Measurements from ENCODE around the gene HLA-A.
"Not testable (repeated sequence)": the region's sequence is repeated elsewhere in the genome, so short reads cannot be mapped to it uniquely, and the experiment has no call there.

HLA-A gene

GRCh38 chr6:29959467-29959866 lies 17.1 kb downstream of the HLA-A start:
- DNase-seq (ENCODE audit: low spot score) (no peak), FAIRE-seq (no peak)

DNA sequence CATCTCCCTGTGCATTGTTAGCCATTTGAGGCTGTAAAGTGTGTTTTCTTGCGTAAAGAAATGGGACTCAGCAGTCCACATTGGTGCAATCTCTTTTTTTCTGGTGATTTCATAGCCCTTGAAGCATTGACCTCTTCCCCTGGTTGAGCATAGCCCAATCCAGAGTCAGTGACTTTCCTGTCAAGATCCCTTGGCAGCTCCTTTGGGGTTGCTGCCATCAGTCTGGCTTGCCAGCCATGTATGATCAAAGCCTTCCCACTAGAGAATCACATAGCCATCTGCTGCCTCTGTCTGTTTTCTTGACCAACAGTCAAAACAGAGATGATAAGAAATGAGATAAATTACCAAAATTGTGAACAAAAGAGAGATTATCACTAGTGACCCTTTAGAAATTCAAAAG lies 19.6 kb downstream of the HLA-A start:
- FAIRE-seq (no peak), DNase-seq (ENCODE audit: low spot score) (no peak)

GRCh38 chr6:29963697-29964096 lies 21.4 kb downstream of the HLA-A start:
- not testable (repeated sequence) for DNase-seq (ENCODE audit: low spot score); FAIRE-seq

DNA sequence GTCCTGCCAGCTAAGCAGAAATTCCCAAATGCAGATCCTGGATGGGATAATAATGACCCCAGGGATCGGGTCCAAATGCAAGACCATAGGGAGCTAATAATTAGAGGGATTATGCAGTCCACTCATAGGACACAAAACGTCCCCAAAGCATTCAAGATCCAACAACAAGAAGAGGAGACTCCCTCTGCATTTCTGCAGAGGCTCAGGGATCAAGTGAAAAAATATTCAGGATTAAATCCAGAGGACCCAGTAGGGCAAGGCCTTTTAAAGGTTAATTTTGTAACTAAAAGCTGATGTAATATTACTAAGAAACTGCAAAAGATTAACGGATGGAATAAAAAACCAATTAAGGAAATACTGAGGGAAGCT lies 22.2 kb downstream of the HLA-A start:
- FAIRE-seq (no peak), DNase-seq (ENCODE audit: low spot score) (no peak)

GRCh38 chr6:29964887-29965562 lies 22.7 kb downstream of the HLA-A start:
- no peak for FAIRE-seq
- DNase-seq (ENCODE audit: low spot score) = peak; percentile 78

DNA sequence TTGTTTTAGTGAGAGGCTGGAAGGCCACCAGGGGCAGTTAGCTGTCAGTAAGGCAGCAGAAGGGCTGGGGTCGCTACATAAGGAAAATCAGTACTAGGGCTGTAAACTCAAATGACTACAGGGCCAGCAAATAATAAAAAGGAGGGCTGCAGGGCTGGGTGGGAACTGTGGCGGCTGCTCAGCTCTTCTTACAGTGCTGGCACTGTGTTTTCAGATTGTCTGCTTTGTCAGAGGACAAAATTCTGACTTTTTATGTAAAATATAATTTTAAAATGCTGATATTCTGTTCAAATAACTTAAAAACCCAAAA lies 23.2 kb downstream of the HLA-A start:
- no peak for DNase-seq (ENCODE audit: low spot score)
- FAIRE-seq = no peak

GRCh38 chr6:29965873-29966601 lies 23.7 kb downstream of the HLA-A start:
- no peak for FAIRE-seq
- peak; percentile 79 for DNase-seq (ENCODE audit: low spot score)

DNA sequence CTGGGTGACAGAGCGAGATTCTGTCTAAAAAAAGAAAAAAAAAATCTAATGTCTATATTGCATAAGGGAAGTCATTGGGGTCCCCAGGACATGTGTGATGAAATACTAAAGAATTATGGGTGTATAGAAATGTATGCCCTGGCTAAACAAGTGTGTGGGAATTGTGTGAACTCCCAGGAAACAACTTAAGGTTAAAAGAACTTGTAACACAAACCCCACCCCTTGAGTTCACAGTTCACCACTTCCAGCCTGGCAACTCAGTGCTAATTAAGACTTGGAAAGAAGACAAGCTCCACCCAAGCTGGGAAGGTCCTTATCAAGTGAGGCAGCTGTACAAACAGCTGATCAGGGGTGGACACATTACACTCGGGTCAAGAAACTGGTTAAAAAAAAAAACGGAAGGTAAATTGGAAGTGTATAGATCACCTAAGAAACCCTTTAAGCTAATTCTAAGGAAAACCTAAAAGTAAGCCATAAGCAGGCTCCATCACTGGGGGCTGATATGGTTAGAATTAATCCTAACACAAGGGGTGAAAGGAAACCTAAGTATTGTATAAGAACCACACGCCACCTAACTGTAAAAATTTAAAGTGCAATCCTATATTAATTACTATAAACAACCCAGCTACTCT lies 25.2 kb downstream of the HLA-A start:
- DNase-seq (ENCODE audit: low spot score) (no peak), FAIRE-seq (no peak)

DNA sequence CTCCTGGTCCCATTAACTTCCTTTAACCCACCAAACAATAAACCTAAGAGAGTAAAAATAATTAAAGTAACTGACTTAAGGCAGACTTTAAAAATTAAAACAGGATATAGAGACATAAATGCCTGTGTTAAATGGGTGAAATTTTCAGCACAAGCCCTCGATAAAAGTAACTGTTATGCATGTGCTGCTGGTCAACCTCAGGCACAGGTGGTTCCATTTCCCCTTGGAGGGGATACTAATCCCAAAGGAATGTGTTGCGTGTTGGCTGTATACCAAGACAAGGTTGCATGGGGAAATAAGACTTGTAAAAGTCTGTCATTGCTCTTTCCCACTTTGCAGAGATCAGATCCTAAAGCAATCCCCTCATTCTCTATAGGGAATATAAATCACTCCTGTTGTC lies 25.8 kb downstream of the HLA-A start:
- no peak for FAIRE-seq

GRCh38 chr6:29968905-29969304 lies 26.6 kb downstream of the HLA-A start:
- FAIRE-seq (no peak), DNase-seq (ENCODE audit: low spot score) (no peak)

More for the DNA sequence above, 25.8 kb downstream of the HLA-A start:
- peak; percentile 52 for DNase-seq (ENCODE audit: low spot score)

GRCh38 chr6:29970711-29971110 lies 28.4 kb downstream of the HLA-A start:
- DNase-seq (ENCODE audit: low spot score) = no peak
- no peak for FAIRE-seq

- no peak for DNase-seq (ENCODE audit: low spot score)
- no peak for FAIRE-seq
Measured at GRCh38 chr6:29974901-29975560, 32.7 kb downstream of the HLA-A start.

DNA sequence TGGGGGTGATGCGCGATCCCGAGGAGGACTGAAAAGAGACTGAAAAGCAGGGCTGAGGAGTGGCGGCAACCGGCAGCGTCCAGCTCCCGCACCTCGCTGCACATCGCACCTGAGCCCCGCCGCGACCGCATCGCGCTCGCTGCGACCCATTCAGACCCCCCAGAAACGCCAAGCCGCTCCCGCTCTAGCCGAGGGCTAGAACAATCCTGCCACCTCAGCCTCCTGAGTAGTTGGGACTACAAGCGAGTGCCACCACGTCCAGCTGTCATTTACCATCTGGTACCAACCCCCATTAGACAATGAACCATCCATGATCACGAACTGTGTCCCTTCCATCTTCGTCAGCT lies 33.2 kb downstream of the HLA-A start:
- DNase-seq (ENCODE audit: low spot score) = no peak

GRCh38 chr6:29976253-29976587 lies 33.9 kb downstream of the HLA-A start:
- DNase-seq (ENCODE audit: low spot score) (no peak), FAIRE-seq (no peak)

More for the DNA sequence above, 33.2 kb downstream of the HLA-A start:
- FAIRE-seq = no peak

DNA sequence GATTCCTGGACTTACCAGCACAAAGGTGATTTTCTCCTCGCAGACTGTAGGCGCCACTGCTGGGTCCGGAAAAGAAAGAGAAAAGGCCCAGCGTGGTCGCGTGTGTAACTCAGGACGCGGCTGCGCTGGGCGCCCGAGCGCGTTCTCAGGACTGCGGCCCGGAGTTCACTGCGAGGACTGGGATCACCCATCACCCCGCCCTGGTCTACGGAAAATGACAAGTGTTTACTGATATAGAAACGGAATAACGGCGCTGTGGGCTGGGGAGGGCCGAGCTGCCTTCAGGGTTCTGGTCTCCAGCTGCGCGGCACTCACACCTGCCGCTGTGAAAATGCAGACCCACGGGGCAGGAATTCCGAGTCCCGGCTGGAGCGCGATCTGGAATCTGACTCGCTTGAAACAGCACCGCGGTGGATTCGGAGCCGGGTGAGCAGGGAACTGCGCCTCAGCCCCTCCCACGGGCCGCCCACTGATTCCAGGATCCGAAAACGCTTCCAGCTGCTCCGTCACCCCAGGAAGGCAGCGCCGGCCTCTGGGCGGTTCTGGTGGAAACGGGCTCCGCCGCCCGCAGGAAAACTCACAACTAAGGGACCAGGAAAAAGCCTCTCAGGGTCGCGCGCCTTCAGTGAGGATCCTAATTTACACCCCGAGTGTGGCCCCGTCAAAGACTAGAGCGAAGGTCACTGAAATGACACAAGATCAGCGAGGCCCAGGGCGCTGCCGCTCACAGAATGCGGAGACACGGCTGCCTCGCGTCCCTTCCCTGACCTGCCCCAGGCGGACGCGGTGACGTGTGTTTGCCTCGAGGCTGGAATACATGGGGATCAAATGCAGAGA lies 34.5 kb downstream of the HLA-A start:
- FAIRE-seq (no peak), DNase-seq (ENCODE audit: low spot score) (peak; percentile 71)

GRCh38 chr6:29977425-29977727 lies 35.0 kb downstream of the HLA-A start:
- FAIRE-seq (no peak), DNase-seq (ENCODE audit: low spot score) (no peak)

- not testable (repeated sequence) for FAIRE-seq
Measured at GRCh38 chr6:29980013-29980412, 37.7 kb downstream of the HLA-A start.

DNA sequence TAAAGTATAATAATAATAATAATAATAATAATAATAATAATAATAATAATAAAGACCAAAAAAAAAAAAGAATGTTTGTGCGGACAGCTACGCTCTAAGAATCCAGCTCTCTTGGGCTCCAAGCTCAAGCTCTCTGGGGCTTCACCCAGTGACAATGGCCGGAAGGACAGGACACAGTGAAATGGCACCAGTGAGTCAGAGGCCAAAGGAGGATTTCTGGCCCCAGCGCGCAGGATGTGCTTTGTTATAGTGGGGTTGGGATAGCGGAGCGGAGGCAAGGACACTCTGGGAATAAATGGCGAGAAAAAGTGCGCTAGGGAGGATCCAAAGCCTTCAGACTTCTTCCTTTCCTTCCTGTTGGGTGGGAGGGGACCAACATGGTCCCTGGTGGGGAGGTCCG lies 38.2 kb downstream of the HLA-A start:
- FAIRE-seq (no peak), DNase-seq (ENCODE audit: low spot score) (no peak)

More at GRCh38 chr6:29980013-29980412, 37.7 kb downstream of the HLA-A start:
- DNase-seq (ENCODE audit: low spot score) = not testable (repeated sequence)

- DNase-seq (ENCODE audit: low spot score) (no peak), FAIRE-seq (peak; percentile 30)
Measured at GRCh38 chr6:29981211-29981812, 39.0 kb downstream of the HLA-A start.

DNA sequence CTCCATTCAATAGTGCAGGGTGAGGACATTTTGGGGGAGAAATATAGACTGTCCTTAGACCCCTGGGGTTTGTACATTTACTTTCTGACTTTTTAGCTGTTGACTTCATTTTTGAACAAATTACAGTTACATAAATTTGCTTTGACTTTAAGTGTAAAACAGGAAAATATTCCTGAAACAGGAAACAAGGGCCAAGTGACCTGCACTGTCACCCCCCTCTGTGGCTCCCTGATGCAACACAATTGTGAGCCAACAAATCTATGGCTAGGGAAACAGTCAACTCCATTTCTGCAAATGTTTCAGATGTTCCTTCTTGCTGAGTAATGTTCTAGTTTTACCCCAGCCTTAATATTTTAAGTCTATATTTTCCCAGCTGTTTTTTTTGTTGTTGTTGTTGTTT lies 39.8 kb downstream of the HLA-A start:
- DNase-seq (ENCODE audit: low spot score) (no peak), FAIRE-seq (no peak)

DNA sequence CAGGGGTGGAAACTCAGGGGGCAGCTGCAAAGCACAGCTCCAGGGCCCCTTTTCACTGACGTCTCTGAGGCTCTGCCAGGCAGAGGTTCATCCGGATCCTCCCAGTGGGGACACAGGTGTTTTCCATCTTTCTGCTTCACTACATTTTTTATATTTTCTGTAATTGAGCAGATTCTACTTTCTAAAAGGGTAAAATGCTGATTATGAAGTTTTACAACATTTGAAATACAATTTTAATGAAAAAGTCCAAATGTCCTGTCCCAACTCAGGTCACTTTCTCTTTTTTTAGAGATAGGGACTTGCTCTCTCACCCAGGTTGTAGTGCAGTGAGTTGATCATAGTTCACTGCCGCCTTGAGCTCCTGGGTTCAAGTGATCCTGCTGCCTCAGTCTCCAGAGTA lies 41.9 kb downstream of the HLA-A start:
- FAIRE-seq = no peak
- no peak for DNase-seq (ENCODE audit: low spot score)

Measured in urothelium cell line (cell line).